ENCODE results near the gene CFAP100.

Gene CFAP100

DNA sequence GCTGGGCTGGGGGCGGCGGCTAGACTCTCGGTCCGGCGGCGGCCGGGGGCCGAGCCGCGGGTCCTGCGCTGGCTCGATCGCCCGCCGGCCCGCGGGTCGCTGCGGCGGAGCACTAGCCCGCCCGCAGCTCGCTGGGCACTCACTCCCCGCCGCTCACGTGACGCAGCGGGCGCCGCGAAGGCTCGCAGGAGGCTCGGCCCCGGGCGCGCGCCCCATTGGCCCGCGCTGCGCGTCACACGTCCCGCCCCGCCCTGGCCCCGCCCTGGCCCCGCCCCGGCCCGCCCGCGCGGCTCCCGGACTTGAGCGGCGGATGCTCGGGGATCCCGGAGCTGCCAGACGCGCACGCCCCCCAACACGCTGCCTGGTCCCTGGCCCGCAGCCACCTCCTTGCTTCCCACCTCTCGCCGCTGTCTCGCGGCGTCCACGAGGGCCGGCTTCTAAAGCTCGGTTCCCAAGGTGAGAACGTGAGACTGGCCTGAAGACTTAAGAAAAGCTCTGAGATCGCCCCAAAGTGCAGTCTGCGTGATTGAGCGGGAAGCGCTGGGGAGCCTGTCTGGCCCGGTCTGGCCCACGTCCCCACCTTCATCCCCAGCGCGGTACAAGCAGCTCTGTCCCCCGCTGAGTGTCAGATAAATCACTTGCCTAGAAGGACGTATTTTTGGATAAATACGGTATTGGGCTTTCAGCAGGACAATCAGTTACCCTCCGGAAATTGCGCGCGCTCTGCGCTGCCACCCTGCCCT, 37.2 kb upstream of the CFAP100 start, which contains the start of gene KLF15:
TSS of gene KLF15 (minus strand) at position 114 of the 743 bp plus-strand sequence. CDS start 4,486 bp downstream, outside the sequence.
- peak; percentile 78 for DNase-seq

GRCh38 chr3:126358038-126358815, 36.5 kb upstream of the CFAP100 start:
- DNase-seq: no peak

DNA sequence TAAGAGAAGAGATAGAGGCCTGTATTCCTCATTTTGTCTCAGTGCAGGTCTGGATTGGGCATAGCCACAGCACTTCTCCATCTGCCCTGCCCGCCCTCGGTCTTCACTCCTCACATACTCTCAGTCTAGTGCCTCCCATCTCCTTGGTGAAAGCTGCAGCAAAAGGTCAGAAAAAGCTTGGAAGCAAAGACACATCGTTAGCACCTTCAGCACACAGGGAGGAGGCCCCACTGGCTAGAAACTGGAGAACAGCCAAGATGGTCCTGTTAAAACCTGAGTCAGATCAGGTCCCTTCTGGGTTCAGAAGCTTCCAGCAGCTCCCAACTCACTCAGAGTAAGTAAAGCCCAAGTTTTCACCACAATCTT, 35.9 kb upstream of the CFAP100 start:
- no peak for DNase-seq

DNA sequence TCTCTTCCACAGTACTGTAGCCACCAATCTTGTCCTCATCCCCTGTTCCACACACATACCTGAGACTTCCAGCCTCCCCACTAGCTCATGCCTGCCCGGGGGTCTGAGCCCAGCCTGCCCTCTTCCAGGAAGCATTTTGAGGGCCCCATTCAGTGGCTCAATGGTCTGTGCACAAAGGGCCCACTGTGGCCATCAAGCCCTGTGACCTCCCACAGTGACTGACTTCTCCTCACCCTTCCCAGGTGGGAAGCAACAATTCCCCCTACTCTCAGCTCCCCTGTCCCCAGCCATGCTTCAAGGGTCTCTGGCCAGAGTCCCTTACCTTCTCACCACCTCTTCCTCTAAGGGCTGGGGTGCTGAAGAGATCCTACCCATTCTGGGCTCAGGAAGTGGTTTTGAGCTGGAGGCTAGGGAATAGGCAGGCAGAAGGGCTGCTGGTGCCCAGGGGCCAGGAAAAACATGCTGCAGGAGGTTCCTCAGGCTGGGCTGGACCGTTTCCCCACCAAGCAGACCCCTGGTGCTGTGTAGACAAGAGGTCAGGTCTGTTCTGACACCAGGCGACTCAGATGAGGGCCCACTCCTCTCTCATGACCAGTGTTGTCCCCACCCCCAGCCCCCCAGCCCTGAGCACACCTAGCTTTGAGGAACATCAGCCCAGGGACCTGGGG, 34.5 kb upstream of the CFAP100 start:
- no peak for DNase-seq

DNA sequence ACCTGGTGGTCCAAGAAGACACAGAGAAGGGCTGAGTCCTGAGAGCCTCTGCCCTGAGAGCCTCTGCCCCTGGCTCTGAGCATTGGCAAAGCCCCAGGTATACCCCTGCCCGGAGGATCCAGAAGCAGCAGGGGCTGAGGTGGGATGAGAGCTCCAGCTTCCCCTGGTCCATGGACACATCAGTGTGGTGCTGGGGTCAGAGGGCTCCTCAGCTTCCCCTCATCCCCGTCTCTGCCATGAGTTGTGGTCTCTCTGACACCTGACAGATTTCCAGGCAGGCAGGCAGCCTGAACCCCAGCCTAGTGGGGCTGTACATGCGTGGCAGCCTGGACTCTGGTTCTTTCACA, 34.0 kb upstream of the CFAP100 start:
- no peak for DNase-seq

DNA sequence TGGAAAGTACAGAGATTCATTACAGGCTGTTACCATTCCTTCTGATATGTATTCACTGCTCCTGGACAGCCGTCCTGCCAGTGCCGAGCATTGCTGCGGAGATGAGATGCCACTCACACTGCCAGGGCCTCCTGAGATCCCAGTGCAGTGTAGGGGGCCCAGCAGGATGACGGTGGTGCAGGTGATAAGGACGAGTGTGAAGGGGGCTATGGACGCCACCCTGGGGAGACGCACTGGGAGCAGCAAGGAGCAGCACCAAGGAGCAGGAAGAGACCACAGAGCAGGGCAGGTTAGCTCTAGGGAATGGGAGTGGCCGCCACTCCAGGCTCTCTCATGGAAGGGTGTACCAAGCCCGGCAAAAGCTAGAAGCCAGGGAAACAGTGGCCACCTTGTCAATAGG, 33.5 kb upstream of the CFAP100 start:
- DNase-seq: no peak

DNA sequence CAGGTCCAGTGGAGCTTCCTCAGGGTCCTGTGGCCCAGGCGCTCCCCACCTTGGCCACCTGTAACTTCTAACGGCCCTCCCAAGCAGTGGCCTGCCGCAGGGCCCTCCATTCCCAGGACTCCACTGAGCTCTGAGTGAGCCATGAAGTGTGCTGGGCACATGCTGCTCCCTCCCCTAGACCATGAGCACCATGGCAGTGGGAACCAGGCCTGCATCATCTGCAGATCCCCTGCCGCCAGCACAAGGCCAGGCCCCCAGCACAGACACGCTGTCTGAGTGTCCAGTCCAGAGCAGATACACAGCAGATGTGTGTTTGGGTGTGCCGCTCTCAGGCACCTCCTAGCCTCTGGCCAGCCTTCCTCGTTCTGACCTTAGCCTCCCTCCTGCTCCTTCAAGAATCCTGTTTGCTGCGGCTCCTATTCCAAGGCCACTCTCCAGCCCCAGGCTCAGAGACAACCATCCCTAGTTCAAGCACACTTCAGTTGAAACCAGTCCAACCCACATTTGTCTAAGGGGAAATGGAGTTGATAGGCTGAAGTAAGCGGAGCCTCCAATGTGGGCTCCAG, 30.5 kb upstream of the CFAP100 start:
- no peak for DNase-seq

- no peak for DNase-seq
These were observed 29.9 kb upstream of the CFAP100 start for GRCh38 chr3:126364731-126365301.

DNA sequence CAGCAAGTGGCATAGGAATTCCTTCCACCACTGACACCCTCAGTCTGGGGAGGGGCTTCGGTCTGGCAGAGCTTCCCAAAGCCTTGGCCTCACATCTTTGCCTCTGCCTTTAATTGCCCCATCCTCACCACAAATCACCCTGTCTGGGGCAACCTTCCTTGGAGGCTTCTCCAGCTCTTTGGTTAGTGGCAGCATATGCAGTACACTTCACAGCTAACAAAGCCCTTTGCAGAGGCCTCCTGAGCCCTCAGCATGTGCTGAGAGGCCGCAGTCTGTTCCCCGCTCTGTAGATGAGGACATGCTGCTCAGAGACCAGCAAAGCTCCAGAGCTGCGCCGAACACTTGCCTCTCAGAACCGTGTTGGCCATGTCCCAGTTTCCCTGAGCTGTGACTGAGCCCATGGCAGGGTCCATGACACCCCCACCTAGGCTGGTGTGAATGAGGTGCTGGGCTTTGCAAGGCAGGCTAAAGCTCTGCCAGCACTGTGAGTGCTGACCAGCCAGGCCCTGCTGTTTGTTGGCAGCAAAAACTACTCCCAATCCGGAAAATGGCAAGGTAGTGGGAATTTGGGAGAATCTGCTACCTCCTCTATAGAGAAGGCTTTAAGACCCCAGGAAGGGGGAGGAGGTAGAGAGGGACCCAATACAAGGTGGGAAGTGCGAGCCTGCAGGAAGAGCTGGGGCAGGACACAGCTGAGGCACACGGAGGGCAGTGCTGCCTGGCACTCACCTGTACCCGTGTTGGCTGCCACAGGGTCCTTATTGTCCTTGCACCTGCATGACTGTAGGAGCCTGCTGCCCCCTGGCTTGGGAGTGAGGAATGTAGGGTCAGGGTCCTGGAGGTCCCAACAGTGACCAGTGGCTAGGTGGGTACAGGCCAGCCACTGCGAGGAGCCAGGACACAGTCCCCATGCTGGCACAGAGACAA, 29.1 kb upstream of the CFAP100 start:
- no peak for DNase-seq

DNA sequence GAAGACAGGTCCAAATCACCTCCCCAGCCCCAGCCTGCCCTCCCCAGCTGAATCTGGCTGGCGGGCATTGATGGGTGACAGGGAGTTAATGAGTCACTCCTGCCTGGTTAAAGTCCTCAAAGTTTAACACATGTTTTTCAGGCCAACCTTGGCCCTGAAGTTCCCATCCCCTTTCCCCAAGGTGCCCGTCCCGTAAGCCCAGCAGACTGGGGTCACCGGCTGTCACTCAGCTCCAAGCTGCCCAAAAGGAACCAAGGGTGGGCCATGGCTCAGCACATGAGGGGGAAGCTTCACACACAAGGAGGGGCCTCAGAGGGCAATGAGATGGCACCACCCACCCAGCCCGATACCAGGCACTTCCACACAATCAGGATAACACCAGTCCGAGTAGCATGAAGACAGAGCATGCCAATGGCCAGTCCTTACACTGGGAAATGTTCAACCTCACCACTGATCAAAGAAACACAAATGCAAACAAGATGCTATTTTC, 27.3 kb upstream of the CFAP100 start:
- DNase-seq: no peak

- no peak for DNase-seq
These were observed 25.2 kb upstream of the CFAP100 start for GRCh38 chr3:126369490-126369889.

GRCh38 chr3:126370055-126370454, 24.7 kb upstream of the CFAP100 start:
- no peak for DNase-seq

- DNase-seq: no peak
These were observed 24.1 kb upstream of the CFAP100 start for GRCh38 chr3:126370606-126371005.

- no peak for DNase-seq
These were observed 23.5 kb upstream of the CFAP100 start for GRCh38 chr3:126371096-126371705.

GRCh38 chr3:126372413-126373145, 22.1 kb upstream of the CFAP100 start:
- DNase-seq: no peak

GRCh38 chr3:126373146-126373613, 21.5 kb upstream of the CFAP100 start:
- no peak for DNase-seq

DNA sequence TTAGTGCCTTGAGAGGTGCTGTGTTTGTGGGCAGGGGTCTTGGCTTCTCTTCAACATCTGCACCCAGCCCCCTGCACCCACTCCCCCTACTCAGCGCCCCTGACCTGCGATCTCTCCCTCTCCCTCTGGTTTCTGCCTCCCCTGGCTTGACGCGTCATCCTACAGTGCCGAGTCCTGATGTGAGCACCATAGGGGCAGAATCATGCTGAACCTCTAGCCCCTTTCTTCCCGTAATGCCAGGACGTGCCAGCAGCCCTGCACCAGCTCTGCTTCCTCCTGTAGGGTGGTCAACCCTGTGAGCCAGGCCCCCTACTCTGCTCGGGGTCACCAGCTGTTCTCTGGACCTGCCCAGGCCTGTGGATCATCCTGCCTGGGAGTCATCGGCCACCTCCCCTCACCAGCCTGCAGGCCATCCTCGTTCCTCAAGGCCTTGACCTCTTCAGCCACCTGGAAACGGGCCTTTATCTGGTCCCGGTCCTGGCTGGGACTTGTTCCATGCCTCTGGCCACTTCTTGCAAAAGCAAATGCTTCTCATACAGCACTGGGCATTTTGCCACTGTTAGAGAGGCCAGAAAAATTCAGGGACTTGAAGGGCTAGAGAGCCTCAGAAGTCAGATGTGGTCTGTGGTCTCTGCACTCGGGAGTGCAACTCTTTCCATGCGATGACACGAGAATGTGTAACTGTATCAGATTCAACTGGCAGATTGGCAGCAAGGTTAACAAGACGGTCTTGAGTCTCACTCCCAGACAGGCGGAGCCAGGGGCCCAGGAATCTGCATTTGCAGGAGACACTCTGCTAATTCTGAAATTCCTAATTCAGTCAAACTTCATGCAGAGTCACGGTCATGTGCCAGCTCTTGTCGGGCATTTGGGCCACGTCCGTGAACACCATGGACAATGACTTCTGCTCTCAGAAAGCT, 20.8 kb upstream of the CFAP100 start:
- DNase-seq: no peak

DNA sequence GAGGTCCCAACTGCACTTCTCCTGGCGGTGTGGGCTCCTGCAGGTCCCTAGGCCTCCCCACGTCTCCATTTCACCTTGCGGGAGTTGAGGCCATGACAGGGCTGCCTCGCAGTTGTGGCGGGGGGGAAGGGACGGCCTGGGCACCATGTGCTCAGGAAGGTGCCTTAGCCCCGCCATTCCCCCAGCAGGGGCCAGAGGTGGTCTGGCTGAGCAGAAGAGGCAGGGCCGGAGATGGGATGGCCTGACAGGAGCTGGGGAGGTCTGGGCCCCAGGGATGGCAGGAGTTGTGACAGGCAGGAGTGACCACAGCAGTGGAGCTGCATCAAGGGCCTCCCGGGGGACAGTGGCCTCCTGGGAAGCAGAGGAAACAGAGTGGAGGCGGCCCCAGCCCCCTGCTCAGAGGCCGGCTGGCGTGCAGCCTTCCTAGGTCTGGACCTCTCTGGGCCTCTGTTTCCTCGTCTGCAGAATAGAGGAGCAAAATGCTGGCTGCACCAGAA, 18.8 kb upstream of the CFAP100 start:
- no peak for DNase-seq

GRCh38 chr3:126376444-126376843, 18.3 kb upstream of the CFAP100 start:
- no peak for DNase-seq

Measured in fibroblast of skin of right biceps (primary cell).